AG10803 (cell line): Measurements from ENCODE around the gene FIGN.

Experiments used
- DNase-seq: peaks from one replicate; pipeline ENCODE4 v3.0.0; 2010; ENCODE audit warnings: low read depth
- H3K4me3 ChIP-seq: 2 replicates; pipeline ENCODE4 v1.5.1; 2011; ENCODE audit warnings: mild to moderate bottlenecking, low read length, control low read depth
- TF ChIP-seq, protein P1 (sequence below): conservative IDR thresholded peaks from 2 replicates; pipeline ENCODE4 v1.5.1; 2011; ENCODE audit warnings: mild to moderate bottlenecking, low read length, control low read depth, inconsistent platforms

Gene FIGN

GRCh38 chr2:163646687-163647086, 89.1 kb downstream of the FIGN start:
- H3K4me3 ChIP-seq: no peak overlapping the region

DNA sequence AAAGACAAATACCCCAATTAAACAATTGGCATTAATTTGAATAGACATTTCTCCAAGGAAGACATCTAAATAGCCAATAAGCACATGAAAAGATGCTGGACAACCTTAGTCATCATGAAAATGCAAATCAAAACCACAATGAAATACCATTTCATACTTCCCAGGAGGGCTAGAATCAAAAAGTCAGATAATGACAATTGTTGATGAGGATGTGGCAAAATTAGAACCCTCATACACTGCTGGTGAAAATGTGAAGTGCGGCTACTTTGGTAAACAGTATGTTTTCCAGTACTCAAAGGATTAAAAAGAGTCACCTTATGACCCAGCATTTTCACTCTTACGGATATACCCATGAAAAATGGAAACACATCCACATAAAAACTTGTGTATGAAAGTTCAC, 91.6 kb downstream of the FIGN start:
- DNase-seq: no peak
- TF ChIP-seq, protein P1, sequence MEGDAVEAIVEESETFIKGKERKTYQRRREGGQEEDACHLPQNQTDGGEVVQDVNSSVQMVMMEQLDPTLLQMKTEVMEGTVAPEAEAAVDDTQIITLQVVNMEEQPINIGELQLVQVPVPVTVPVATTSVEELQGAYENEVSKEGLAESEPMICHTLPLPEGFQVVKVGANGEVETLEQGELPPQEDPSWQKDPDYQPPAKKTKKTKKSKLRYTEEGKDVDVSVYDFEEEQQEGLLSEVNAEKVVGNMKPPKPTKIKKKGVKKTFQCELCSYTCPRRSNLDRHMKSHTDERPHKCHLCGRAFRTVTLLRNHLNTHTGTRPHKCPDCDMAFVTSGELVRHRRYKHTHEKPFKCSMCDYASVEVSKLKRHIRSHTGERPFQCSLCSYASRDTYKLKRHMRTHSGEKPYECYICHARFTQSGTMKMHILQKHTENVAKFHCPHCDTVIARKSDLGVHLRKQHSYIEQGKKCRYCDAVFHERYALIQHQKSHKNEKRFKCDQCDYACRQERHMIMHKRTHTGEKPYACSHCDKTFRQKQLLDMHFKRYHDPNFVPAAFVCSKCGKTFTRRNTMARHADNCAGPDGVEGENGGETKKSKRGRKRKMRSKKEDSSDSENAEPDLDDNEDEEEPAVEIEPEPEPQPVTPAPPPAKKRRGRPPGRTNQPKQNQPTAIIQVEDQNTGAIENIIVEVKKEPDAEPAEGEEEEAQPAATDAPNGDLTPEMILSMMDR: no peak
- no peak overlapping the region for H3K4me3 ChIP-seq

More at GRCh38 chr2:163646687-163647086, 89.1 kb downstream of the FIGN start:
- TF ChIP-seq, protein P1: no peak
- no peak for DNase-seq

DNA sequence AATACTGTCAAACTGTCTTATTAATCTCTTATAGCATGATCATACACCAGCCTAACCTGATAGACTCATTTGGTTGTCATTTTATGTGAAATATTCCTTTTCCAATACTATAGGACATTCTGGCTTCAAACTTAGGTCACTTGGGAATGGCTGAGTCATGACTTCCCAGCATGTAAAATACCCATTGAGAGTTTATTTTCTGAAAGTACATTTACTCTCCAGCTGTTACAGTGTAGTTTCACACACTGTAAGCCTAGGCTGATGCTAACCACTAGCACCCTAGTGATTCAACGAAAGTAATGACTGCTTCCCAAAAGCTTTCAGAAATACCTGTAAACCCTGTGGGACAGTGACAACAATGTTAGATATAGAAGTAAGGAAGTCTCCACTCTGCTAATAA, 93.8 kb downstream of the FIGN start:
- no peak overlapping the region for H3K4me3 ChIP-seq
- TF ChIP-seq, protein P1: no peak
- DNase-seq: peak; percentile 19

GRCh38 chr2:163640542-163641193, 95.1 kb downstream of the FIGN start:
- DNase-seq: no peak
- H3K4me3 ChIP-seq: no peak overlapping the region
- TF ChIP-seq, protein P1: no peak

- no peak overlapping the region for H3K4me3 ChIP-seq
- TF ChIP-seq, protein P1: no peak
- no peak for DNase-seq
These were observed 97.9 kb downstream of the FIGN start for GRCh38 chr2:163637871-163638270.

DNA sequence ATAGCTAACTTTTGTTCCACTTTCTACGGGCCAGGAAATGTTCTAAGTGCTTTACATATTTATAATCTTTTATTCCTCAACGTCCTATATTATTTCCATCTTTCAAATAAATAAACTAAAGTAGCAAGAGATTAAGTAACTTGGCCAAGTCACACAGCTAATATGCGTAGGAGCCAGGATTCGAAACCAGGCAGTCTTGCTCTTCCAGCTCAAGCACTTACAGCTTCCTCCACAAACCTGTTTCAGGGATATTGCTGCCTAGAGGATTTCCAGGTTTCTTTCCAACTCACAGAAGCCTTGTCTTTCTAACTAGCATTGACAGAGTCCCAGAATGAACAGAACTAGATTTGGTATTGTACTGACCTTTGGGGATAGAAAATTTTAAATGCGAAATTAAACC, 102.5 kb downstream of the FIGN start:
- H3K4me3 ChIP-seq: no peak overlapping the region
- no peak for DNase-seq
- TF ChIP-seq, protein P1: no peak

- TF ChIP-seq, protein P1: no peak
- no peak for DNase-seq
These were observed 105.0 kb downstream of the FIGN start for GRCh38 chr2:163630836-163631235.

More at GRCh38 chr2:163630836-163631235, 105.0 kb downstream of the FIGN start:
- no peak overlapping the region for H3K4me3 ChIP-seq
